CD4-positive, alpha-beta memory T cell (primary cell): ENCODE data around the gene CNR2. TPM values are rescaled to one million over a fixed set of nuclear protein-coding genes. Genes with fewer than 3 reads are reported as not detected.

Experiments
- CTCF ChIA-PET: fragments of 350-600 bp; sonication (Branson Sonifier 250); formaldehyde crosslinking; loops from one replicate; lab custom pipeline; 2021; ENCODE audit warnings: inconsistent platforms; ENCODE audit not compliant: partially characterized antibody; lab: Charles Lee
- POLR2A ChIA-PET: fragments of 350-600 bp; sonication (Branson Sonifier 250); formaldehyde crosslinking; loops from one replicate; lab custom pipeline; 2021; ENCODE audit not compliant: partially characterized antibody; lab: Charles Lee
- DNase-seq, 5 donors: peaks; one replicate each; pipeline versions ENCODE4 v3.0.0 to v3.0.0-alpha.2; 2020 to 2022; ENCODE audit warnings: mixed read lengths in 1 of 5
- H3K27ac ChIP-seq: one replicate; pipeline ENCODE4 v1.7.0; 2013; ENCODE audit warnings: low read depth, low read length
- H3K27me3 ChIP-seq: 2 replicates; pipeline ENCODE4 v1.7.0; 2013; ENCODE audit warnings: mild to moderate bottlenecking, low read length, moderate library complexity; ENCODE audit not compliant: insufficient read depth
- H3K36me3 ChIP-seq: 2 replicates; pipeline ENCODE4 v1.7.0; 2013; ENCODE audit warnings: mild to moderate bottlenecking, low read length, moderate library complexity; ENCODE audit not compliant: insufficient read depth
- H3K4me1 ChIP-seq: 2 replicates; pipeline ENCODE4 v1.7.0; 2013; ENCODE audit warnings: mild to moderate bottlenecking, low read length, moderate library complexity; ENCODE audit not compliant: insufficient read depth
- H3K4me3 ChIP-seq, 2 donors: one replicate each; pipeline ENCODE4 v1.7.0; 2013; ENCODE audit warnings: low read length in 2 of 2, mild to moderate bottlenecking in 1 of 2
- H3K9me3 ChIP-seq, 2 donors: one replicate each; pipeline ENCODE4 v1.7.0; 2013; ENCODE audit warnings: low read length in 2 of 2, control low read depth in 1 of 2; ENCODE audit not compliant: control insufficient read depth in 1 of 2
- H3K27ac Mint-ChIP-seq, 7 donors: one replicate each; pipeline ENCODE4 v1.8.0; 2020 to 2021; ENCODE audit warnings: mixed read lengths in 7 of 7, mild to moderate bottlenecking in 6 of 7, inconsistent platforms in 3 of 7, moderate library complexity in 3 of 7
- H3K27me3 Mint-ChIP-seq, 2 donors: one replicate each; pipeline ENCODE4 v1.8.0; 2020 to 2021; ENCODE audit warnings: mixed read lengths in 2 of 2
- H3K36me3 Mint-ChIP-seq, 2 donors: one replicate each; pipeline ENCODE4 v1.8.0; 2020 to 2021; ENCODE audit warnings: mixed read lengths in 2 of 2, inconsistent platforms in 1 of 2, mild to moderate bottlenecking in 1 of 2
- H3K4me1 Mint-ChIP-seq, 4 donors: one replicate each; pipeline ENCODE4 v1.8.0; 2020 to 2021; ENCODE audit warnings: mixed read lengths in 4 of 4, mild to moderate bottlenecking in 1 of 4
- H3K4me3 Mint-ChIP-seq, 8 donors: one replicate each; pipeline ENCODE4 v1.8.0; 2020 to 2021; ENCODE audit warnings: mixed read lengths in 8 of 8, mild to moderate bottlenecking in 7 of 8, moderate library complexity in 6 of 8, inconsistent platforms in 3 of 8
- H3K9me3 Mint-ChIP-seq, 8 donors: one replicate each; pipeline ENCODE4 v1.8.0; 2020 to 2021; ENCODE audit warnings: mixed read lengths in 8 of 8, mild to moderate bottlenecking in 5 of 8, inconsistent platforms in 3 of 8, moderate library complexity in 1 of 8
- intact Hi-C: fragments of 100-400 bp; cut with micrococcal nuclease; formaldehyde crosslinking; loops from one replicate; pipeline ENCODE4 v1.15.1; 2023
- polyA plus RNA-seq, 2 donors: library from polyadenylated mRNA; unstranded; fragments of 300-500 nt; fragmentation: Illumina TruSeq; gene quantifications; one replicate each; pipeline ENCODE4 v1.2.3, GENCODE V29; 2021
- total RNA-seq, 2 experiments: library from RNA; stranded (reverse); gene quantifications; one replicate each; pipeline ENCODE4 v1.2.3, GENCODE V29; 2021

The CNR2 gene
- total and polyA plus RNA-seq, 4 experiments from 2014 or later, result 0.36 TPM; not detected in 3

GRCh38 chr1:23909412-23909811, 3.8 kb downstream of the CNR2 start:
- Histone ChIP-seq H3K36me3 (no peaks in the 10 kb centered on the region), H3K4me3 (no peak overlapping the region), H3K4me1 (peaks cover 26% of the 10 kb centered on the region), H3K27me3 (no peaks in the 10 kb centered on the region), H3K9me3 (no peaks in the 10 kb centered on the region), H3K27ac (no peak overlapping the region)
- CTCF ChIA-PET, result interaction anchor here (1.0 kb wide), 1 partner anchor 135 kb away, joined by 4 read pairs; no protein-coding TSS in a partner anchor
- no peak for DNase-seq
- Mint-ChIP-seq H3K36me3 (no peaks in the 10 kb centered on the region), H3K4me3 (no peak overlapping the region), H3K9me3 (no peaks in the 10 kb centered on the region), H3K27me3 (peaks cover 10 to 22% of the 10 kb centered on the region in 2 donors), H3K4me1 (peaks cover 18 to 43% (median 24%) of the 10 kb centered on the region in 4 donors), H3K27ac (no peak overlapping the region)
- POLR2A ChIA-PET, result interaction anchor here (0.8 kb wide), 1 partner anchor 50 kb away, joined by 5 read pairs; the partner anchor contains the start of gene PNRC2
- intact Hi-C loops, result no loop called here

- ChIA-PET CTCF (interaction anchor here (1.0 kb wide), 1 partner anchor 135 kb away, joined by 4 read pairs; no protein-coding TSS in a partner anchor), POLR2A (interaction anchor here (0.8 kb wide), 1 partner anchor 51 kb away, joined by 5 read pairs; the partner anchor contains the start of gene PNRC2)
- H3K9me3 Mint-ChIP-seq, result no peaks in the 10 kb centered on the region
- Histone ChIP-seq H3K36me3 (no peaks in the 10 kb centered on the region), H3K27me3 (no peaks in the 10 kb centered on the region), H3K4me1 (peaks cover 19% of the 10 kb centered on the region), H3K9me3 (no peaks in the 10 kb centered on the region), H3K4me3 (no peak overlapping the region), H3K27ac (no peak overlapping the region)
- no peak overlapping the region for H3K4me3 Mint-ChIP-seq
- intact Hi-C loops, result no loop called here
- no peak for DNase-seq
- H3K4me1 Mint-ChIP-seq, result peaks cover 15 to 39% (median 20%) of the 10 kb centered on the region in 4 donors
- peaks cover 14 to 24% of the 10 kb centered on the region in 2 donors for H3K27me3 Mint-ChIP-seq
- no peaks in the 10 kb centered on the region for H3K36me3 Mint-ChIP-seq
- H3K27ac Mint-ChIP-seq, result peak overlapping the region in 1 of 7 donors; percentile 72
Observed at GRCh38 chr1:23908453-23909341, 4.5 kb downstream of the CNR2 start.

GRCh38 chr1:23906731-23907130, 6.4 kb downstream of the CNR2 start:
- ChIA-PET CTCF (no interaction called here), POLR2A (no interaction called here)
- H3K9me3 ChIP-seq, result no peaks in the 10 kb centered on the region
- H3K9me3 Mint-ChIP-seq, result no peaks in the 10 kb centered on the region
- no peak for DNase-seq
- no peak overlapping the region for H3K4me3 ChIP-seq
- peaks cover 24 to 27% of the 10 kb centered on the region in 2 donors for H3K27me3 Mint-ChIP-seq
- intact Hi-C loops, result no loop called here
- H3K4me1 ChIP-seq, result peaks cover 11% of the 10 kb centered on the region
- H3K27ac ChIP-seq, result no peak overlapping the region
- H3K36me3 Mint-ChIP-seq, result no peaks in the 10 kb centered on the region
- no peaks in the 10 kb centered on the region for H3K36me3 ChIP-seq
- no peaks in the 10 kb centered on the region for H3K27me3 ChIP-seq
- no peak overlapping the region for H3K4me3 Mint-ChIP-seq
- peaks cover 10 to 23% (median 13%) of the 10 kb centered on the region in 4 donors for H3K4me1 Mint-ChIP-seq
- no peak overlapping the region for H3K27ac Mint-ChIP-seq

GRCh38 chr1:23905461-23906025, 7.6 kb downstream of the CNR2 start:
- H3K4me1 Mint-ChIP-seq, result peaks cover 6 to 13% (median 9%) of the 10 kb centered on the region in 4 donors
- peaks cover 27 to 28% of the 10 kb centered on the region in 2 donors for H3K27me3 Mint-ChIP-seq
- H3K27ac Mint-ChIP-seq, result no peak overlapping the region
- no peak overlapping the region for H3K4me3 Mint-ChIP-seq
- ChIA-PET POLR2A (no interaction called here), CTCF (no interaction called here)
- Histone ChIP-seq H3K4me3 (no peak overlapping the region), H3K9me3 (no peaks in the 10 kb centered on the region), H3K27me3 (no peaks in the 10 kb centered on the region), H3K36me3 (no peaks in the 10 kb centered on the region), H3K4me1 (peaks cover 11% of the 10 kb centered on the region), H3K27ac (no peak overlapping the region)
- intact Hi-C loops, result no loop called here
- H3K36me3 Mint-ChIP-seq, result no peaks in the 10 kb centered on the region
- H3K9me3 Mint-ChIP-seq, result no peaks in the 10 kb centered on the region
- DNase-seq, result no peak

GRCh38 chr1:23904748-23905357, 8.3 kb downstream of the CNR2 start:
- Mint-ChIP-seq H3K4me1 (peaks cover 4 to 12% (median 7%) of the 10 kb centered on the region in 4 donors), H3K27me3 (peaks cover 26 to 30% of the 10 kb centered on the region in 2 donors), H3K4me3 (no peak overlapping the region), H3K27ac (no peak overlapping the region), H3K9me3 (no peaks in the 10 kb centered on the region), H3K36me3 (no peaks in the 10 kb centered on the region)
- Histone ChIP-seq H3K4me3 (no peak overlapping the region), H3K27me3 (no peaks in the 10 kb centered on the region), H3K9me3 (no peaks in the 10 kb centered on the region), H3K27ac (no peak overlapping the region), H3K4me1 (peaks cover 11% of the 10 kb centered on the region), H3K36me3 (no peaks in the 10 kb centered on the region)
- DNase-seq, result no peak
- intact Hi-C loops, result no loop called here
- CTCF ChIA-PET, result no interaction called here
- POLR2A ChIA-PET, result no interaction called here

GRCh38 chr1:23903754-23904153, 9.4 kb downstream of the CNR2 start:
- Histone ChIP-seq H3K36me3 (no peaks in the 10 kb centered on the region), H3K9me3 (no peaks in the 10 kb centered on the region), H3K4me1 (peaks cover 3% of the 10 kb centered on the region), H3K27ac (no peak overlapping the region), H3K27me3 (no peaks in the 10 kb centered on the region), H3K4me3 (no peak overlapping the region)
- CTCF ChIA-PET, result no interaction called here
- Mint-ChIP-seq H3K4me1 (peaks cover 0 to 4% (median 1%) of the 10 kb centered on the region in 4 donors), H3K36me3 (no peaks in the 10 kb centered on the region), H3K9me3 (no peaks in the 10 kb centered on the region), H3K27me3 (peaks cover 23 to 24% of the 10 kb centered on the region in 2 donors), H3K4me3 (no peak overlapping the region), H3K27ac (no peak overlapping the region)
- no peak for DNase-seq
- intact Hi-C loops, result no loop called here
- POLR2A ChIA-PET, result no interaction called here
